Astrocyte of the spinal cord (primary cell): ENCODE results near the gene OPTN.

Experiments
- DNase-seq: peaks from one replicate; pipeline ENCODE4 v3.0.0; 2011; ENCODE audit warnings: low read depth, low spot score
- H3K4me3 ChIP-seq: 2 replicates; pipeline ENCODE4 v1.5.1; 2011; ENCODE audit warnings: low read depth, mild to moderate bottlenecking, low read length, moderate library complexity
- CTCF ChIP-seq: IDR thresholded peaks from 2 replicates; pipeline ENCODE4 v1.5.1; 2012; ENCODE audit warnings: low read depth, mild to moderate bottlenecking, low read length, inconsistent platforms
- in situ Hi-C: cut with HindIII; loops from 2 replicates; pipeline ENCODE4 v1.10.0; 2017; ENCODE audit warnings: low sequenced_read_pairs

Gene OPTN

GRCh38 chr10:13173616-13174015, 73.7 kb downstream of the OPTN start:
- no peak overlapping the region for H3K4me3 ChIP-seq
- in situ Hi-C loops: no loop called here
- no peak for DNase-seq
- TF ChIP-seq CTCF: no peak

- TF ChIP-seq CTCF: no peak
- DNase-seq: no peak
- no peak overlapping the region for H3K4me3 ChIP-seq
- in situ Hi-C loops: no loop called here
Measured at GRCh38 chr10:13180788-13181187, 80.8 kb downstream of the OPTN start.

GRCh38 chr10:13182424-13182823, 82.5 kb downstream of the OPTN start:
- no peak overlapping the region for H3K4me3 ChIP-seq
- in situ Hi-C loops: no loop called here
- TF ChIP-seq CTCF: no peak
- DNase-seq: no peak

- no peak for TF ChIP-seq CTCF
- no peak for DNase-seq
- in situ Hi-C loops: no loop called here
- H3K4me3 ChIP-seq: no peak overlapping the region
Measured at GRCh38 chr10:13183625-13184024, 83.7 kb downstream of the OPTN start.

- in situ Hi-C loops: no loop called here
- TF ChIP-seq CTCF: no peak
- DNase-seq: no peak
- H3K4me3 ChIP-seq: no peak overlapping the region
Measured at GRCh38 chr10:13184276-13184675, 84.3 kb downstream of the OPTN start.

GRCh38 chr10:13184730-13185514, 85.0 kb downstream of the OPTN start:
- DNase-seq: no peak
- in situ Hi-C loops: no loop called here
- H3K4me3 ChIP-seq: no peak overlapping the region
- no peak for TF ChIP-seq CTCF
